Neural progenitor cell (in vitro differentiated cells): ENCODE results near the gene KDM4B. TPM values are rescaled to one million over a fixed set of nuclear protein-coding genes. Genes with fewer than 3 reads are reported as not detected.
A peak's percentile ranks its signal among the peaks of the same experiment; 100 is the strongest.

Experiments used
- DNase-seq: peaks from one replicate; pipeline ENCODE4 v3.0.0-alpha.2; 2016; ENCODE audit warnings: low spot score
- H2AFZ ChIP-seq: fragments of 200-600 bp; sonication (generic); replicated peaks from 2 replicates; pipeline ENCODE4 v1.6.1; 2016; ENCODE audit warnings: antibody characterized with exemption
- H3F3A ChIP-seq: fragments of 200-600 bp; sonication (generic); 2 replicates; pipeline ENCODE4 v1.6.1; 2016; ENCODE audit warnings: antibody characterized with exemption, low read depth
- H3K27ac ChIP-seq: fragments of 200-600 bp; sonication (generic); 2 replicates; pipeline ENCODE4 v1.5.1; 2016; ENCODE audit warnings: mild to moderate bottlenecking
- H3K27me3 ChIP-seq: fragments of 200-600 bp; sonication (generic); 2 replicates; pipeline ENCODE4 v1.6.1; 2016; ENCODE audit warnings: mild to moderate bottlenecking, moderate library complexity
- H3K36me3 ChIP-seq: fragments of 200-600 bp; sonication (generic); 2 replicates; pipeline ENCODE4 v1.5.1; 2016
- H3K4me1 ChIP-seq: fragments of 200-600 bp; sonication (generic); 2 replicates; pipeline ENCODE4 v1.6.1; 2016; ENCODE audit warnings: mixed run types
- H3K4me2 ChIP-seq: fragments of 200-600 bp; sonication (generic); 2 replicates; pipeline ENCODE4 v1.6.1; 2016
- H3K4me3 ChIP-seq: fragments of 200-600 bp; sonication (generic); 2 replicates; pipeline ENCODE4 v1.5.1; 2016
- H3K79me2 ChIP-seq: fragments of 200-600 bp; sonication (generic); 2 replicates; pipeline ENCODE4 v1.6.1; 2016; ENCODE audit warnings: low read depth
- H3K9ac ChIP-seq: fragments of 200-600 bp; sonication (generic); 2 replicates; pipeline ENCODE4 v1.6.1; 2016
- H3K9me3 ChIP-seq: fragments of 200-600 bp; sonication (generic); 2 replicates; pipeline ENCODE4 v1.5.1; 2016; ENCODE audit warnings: low read depth
- H4K20me1 ChIP-seq: fragments of 200-600 bp; sonication (generic); 2 replicates; pipeline ENCODE4 v1.6.1; 2016; ENCODE audit warnings: low read depth
- H3K27ac Mint-ChIP-seq: 3 replicates; pipeline ENCODE4 v1.8.0; 2021; ENCODE audit warnings: mixed read lengths
- H3K27me3 Mint-ChIP-seq: 2 replicates; pipeline ENCODE4 v1.8.0; 2022; ENCODE audit warnings: low read depth, mild to moderate bottlenecking, inconsistent platforms, moderate library complexity, mixed read lengths; ENCODE audit not compliant: insufficient read depth
- H3K36me3 Mint-ChIP-seq: 3 replicates; pipeline ENCODE4 v1.8.0; 2021; ENCODE audit warnings: mixed read lengths
- H3K4me1 Mint-ChIP-seq: 3 replicates; pipeline ENCODE4 v1.8.0; 2021; ENCODE audit warnings: mixed read lengths
- H3K4me3 Mint-ChIP-seq: 3 replicates; pipeline ENCODE4 v1.8.0; 2021; ENCODE audit warnings: mild to moderate bottlenecking, moderate library complexity, mixed read lengths
- H3K9me3 Mint-ChIP-seq: 3 replicates; pipeline ENCODE4 v1.8.0; 2020; ENCODE audit warnings: mixed read lengths
- EZH2 ChIP-seq: fragments of 200-600 bp; sonication (generic); IDR thresholded peaks from 2 replicates; pipeline ENCODE4 v1.6.1; 2017; ENCODE audit warnings: antibody characterized with exemption, mild to moderate bottlenecking, moderate library complexity
- EZH2phosphoT487 ChIP-seq: fragments of 200-600 bp; sonication (generic); IDR thresholded peaks from 2 replicates; pipeline ENCODE4 v1.6.1; 2017; ENCODE audit warnings: antibody characterized with exemption
- total RNA-seq: library from RNA; depleted of rRNA; stranded (reverse); fragments of >200 nt; gene quantifications from 2 replicates; pipeline ENCODE4 v1.2.3, GENCODE V29; 2015; ENCODE audit warnings: low replicate concordance
- TF ChIP-seq, protein P1 (sequence below): fragments of 200-600 bp; sonication (generic); IDR thresholded peaks from 2 replicates; pipeline ENCODE4 v1.5.1; 2017; ENCODE audit warnings: antibody characterized with exemption, mild to moderate bottlenecking

Gene KDM4B
- total RNA-seq, 1 donor from 2014 or later, result 16.0 TPM

DNA sequence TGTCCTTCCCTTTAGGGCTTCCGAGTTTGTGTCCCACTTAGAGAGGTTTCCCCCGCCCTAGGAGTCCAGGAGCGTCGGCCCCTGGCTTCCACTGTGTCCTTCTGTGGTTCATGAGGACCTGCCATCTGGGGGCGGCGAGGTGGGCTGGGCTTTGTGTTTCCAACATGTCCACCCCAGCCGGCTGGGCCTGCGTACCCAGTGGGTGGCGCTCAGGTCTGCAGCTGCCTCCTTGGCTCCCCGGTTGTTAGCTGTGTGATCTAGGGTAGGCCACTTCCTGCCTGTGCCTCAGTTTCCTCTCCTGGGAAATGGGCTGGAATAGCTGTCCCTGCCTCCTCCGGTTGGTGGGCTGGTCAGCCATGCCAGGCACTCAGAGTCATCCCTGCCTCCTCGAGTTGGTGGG, 28.4 kb downstream of the KDM4B start:
- Histone ChIP-seq H3K4me1 (peaks cover 4% of the 10 kb centered on the region), H3K27me3 (no peaks in the 10 kb centered on the region), H3K4me3 (no peak overlapping the region), H3K9me3 (no peaks in the 10 kb centered on the region), H3K27ac (no peak overlapping the region), H3K36me3 (no peaks in the 10 kb centered on the region), H3F3A (peaks cover 10% of the 10 kb centered on the region), H3K9ac (no peak overlapping the region), H3K4me2 (no peak overlapping the region), H4K20me1 (peaks cover 91% of the 10 kb centered on the region), H2AFZ (no peak overlapping the region), H3K79me2 (peaks cover 90% of the 10 kb centered on the region)
- no peak for TF ChIP-seq EZH2phosphoT487
- TF ChIP-seq EZH2, result no peak
- TF ChIP-seq, protein P1, sequence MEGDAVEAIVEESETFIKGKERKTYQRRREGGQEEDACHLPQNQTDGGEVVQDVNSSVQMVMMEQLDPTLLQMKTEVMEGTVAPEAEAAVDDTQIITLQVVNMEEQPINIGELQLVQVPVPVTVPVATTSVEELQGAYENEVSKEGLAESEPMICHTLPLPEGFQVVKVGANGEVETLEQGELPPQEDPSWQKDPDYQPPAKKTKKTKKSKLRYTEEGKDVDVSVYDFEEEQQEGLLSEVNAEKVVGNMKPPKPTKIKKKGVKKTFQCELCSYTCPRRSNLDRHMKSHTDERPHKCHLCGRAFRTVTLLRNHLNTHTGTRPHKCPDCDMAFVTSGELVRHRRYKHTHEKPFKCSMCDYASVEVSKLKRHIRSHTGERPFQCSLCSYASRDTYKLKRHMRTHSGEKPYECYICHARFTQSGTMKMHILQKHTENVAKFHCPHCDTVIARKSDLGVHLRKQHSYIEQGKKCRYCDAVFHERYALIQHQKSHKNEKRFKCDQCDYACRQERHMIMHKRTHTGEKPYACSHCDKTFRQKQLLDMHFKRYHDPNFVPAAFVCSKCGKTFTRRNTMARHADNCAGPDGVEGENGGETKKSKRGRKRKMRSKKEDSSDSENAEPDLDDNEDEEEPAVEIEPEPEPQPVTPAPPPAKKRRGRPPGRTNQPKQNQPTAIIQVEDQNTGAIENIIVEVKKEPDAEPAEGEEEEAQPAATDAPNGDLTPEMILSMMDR, result no peak
- Mint-ChIP-seq H3K4me3 (no peak overlapping the region), H3K9me3 (peaks cover 2% of the 10 kb centered on the region), H3K27ac (no peak overlapping the region), H3K27me3 (peaks cover 5% of the 10 kb centered on the region), H3K36me3 (peaks cover 42% of the 10 kb centered on the region), H3K4me1 (peaks cover 7% of the 10 kb centered on the region)
- no peak for DNase-seq

DNA sequence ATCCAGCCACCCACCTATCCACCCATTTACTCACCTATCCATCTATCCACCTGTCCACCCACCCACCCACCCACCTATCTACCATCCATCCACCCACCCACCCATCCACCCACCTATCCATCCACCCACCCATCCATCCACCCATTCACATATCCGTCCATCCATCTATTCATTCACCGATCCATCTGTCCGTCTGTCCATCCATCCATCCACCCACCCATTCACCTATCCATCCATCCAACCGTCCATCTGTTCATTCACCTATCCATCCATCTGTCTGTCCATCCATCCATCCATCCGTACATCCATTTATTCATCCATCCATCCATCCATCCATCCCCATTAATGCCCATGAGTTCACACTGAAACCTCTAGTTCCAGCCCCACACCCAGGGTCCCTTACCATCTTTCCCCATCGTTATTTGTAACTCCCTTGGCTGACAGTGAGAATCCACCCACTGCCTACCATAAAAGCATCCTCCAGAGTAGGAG, 31.3 kb downstream of the KDM4B start:
- Mint-ChIP-seq H3K27me3 (peaks cover 5% of the 10 kb centered on the region), H3K9me3 (no peaks in the 10 kb centered on the region), H3K27ac (no peak overlapping the region), H3K36me3 (peaks cover 37% of the 10 kb centered on the region), H3K4me1 (peaks cover 7% of the 10 kb centered on the region), H3K4me3 (no peak overlapping the region)
- DNase-seq, result no peak
- Histone ChIP-seq H3K4me1 (no peaks in the 10 kb centered on the region), H3K36me3 (no peaks in the 10 kb centered on the region), H2AFZ (no peak overlapping the region), H4K20me1 (peaks cover 90% of the 10 kb centered on the region), H3K9ac (no peak overlapping the region), H3K4me3 (no peak overlapping the region), H3K9me3 (no peaks in the 10 kb centered on the region), H3K27ac (no peak overlapping the region), H3K27me3 (no peaks in the 10 kb centered on the region), H3K4me2 (no peak overlapping the region), H3K79me2 (peaks cover 88% of the 10 kb centered on the region), H3F3A (no peaks in the 10 kb centered on the region)
- TF ChIP-seq EZH2phosphoT487 (no peak), EZH2 (no peak)
- TF ChIP-seq, protein P1, result no peak

DNA sequence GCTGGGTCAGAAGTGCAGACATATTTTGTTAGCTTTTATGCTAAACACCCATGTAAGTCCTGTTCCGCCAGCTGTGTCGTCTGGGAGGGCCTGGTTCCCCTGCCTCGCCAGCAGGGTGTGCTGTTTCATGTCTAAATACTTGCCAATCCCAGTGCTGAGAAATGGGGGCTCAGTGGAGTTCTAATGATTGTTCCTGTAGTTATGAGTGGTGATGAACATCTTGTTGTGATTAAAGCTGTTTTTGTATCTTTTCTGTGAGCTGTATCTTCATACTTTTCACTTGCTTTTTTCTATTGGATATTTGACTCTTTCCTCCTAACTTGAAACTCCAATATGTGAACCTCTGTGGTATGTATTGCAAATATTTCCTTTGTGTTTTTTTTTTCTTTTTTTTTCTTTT, 32.7 kb downstream of the KDM4B start:
- Mint-ChIP-seq H3K4me1 (peaks cover 7% of the 10 kb centered on the region), H3K36me3 (peaks cover 35% of the 10 kb centered on the region), H3K27me3 (peaks cover 3% of the 10 kb centered on the region), H3K4me3 (no peak overlapping the region), H3K9me3 (no peaks in the 10 kb centered on the region), H3K27ac (no peak overlapping the region)
- H3K9me3 ChIP-seq, result no peaks in the 10 kb centered on the region
- no peaks in the 10 kb centered on the region for H3K36me3 ChIP-seq
- peak; percentile 61 for DNase-seq
- H3F3A ChIP-seq, result no peaks in the 10 kb centered on the region
- H3K27me3 ChIP-seq, result no peaks in the 10 kb centered on the region
- H4K20me1 ChIP-seq, result peaks cover 83% of the 10 kb centered on the region
- H3K4me3 ChIP-seq, result no peak overlapping the region
- no peak overlapping the region for H2AFZ ChIP-seq
- H3K79me2 ChIP-seq, result peaks cover 88% of the 10 kb centered on the region
- TF ChIP-seq EZH2phosphoT487, result no peak
- TF ChIP-seq, protein P1, result peak; percentile 71
- no peaks in the 10 kb centered on the region for H3K4me1 ChIP-seq
- H3K9ac ChIP-seq, result no peak overlapping the region
- H3K4me2 ChIP-seq, result no peak overlapping the region
- H3K27ac ChIP-seq, result no peak overlapping the region
